ENCODE data around the gene ARMH4. TPM values are rescaled to one million over a fixed set of nuclear protein-coding genes. Genes with fewer than 3 reads are reported as not detected.

The ARMH4 gene
- total and polyA plus RNA-seq, 10 of the 15 experiments (the other 5 are each of a cell fraction or from before 2014, with no cell fraction given), result 0.50 to 0.97 (median 0.60) TPM; not detected in 7

- Histone ChIP-seq H3K9ac (ENCODE audit: control insufficient read depth, insufficient read depth, low read length) (no peak overlapping the region), H3K4me2 (ENCODE audit: control insufficient read depth, insufficient read depth) (no peak overlapping the region), H3K36me3 (ENCODE audit: control insufficient read depth in 2 of 2, insufficient read depth in 2 of 2, low read length in 1 of 2) (no peaks in the 10 kb centered on the region), H3K4me1 (ENCODE audit: control insufficient read depth, insufficient read depth, low read length) (no peaks in the 10 kb centered on the region), H3K9me3 (replicated peaks; ENCODE audit: control insufficient read depth, insufficient read depth, low read length) (no peaks in the 10 kb centered on the region), H3K27me3 (replicated peaks in 1 of 2; ENCODE audit: control insufficient read depth in 2 of 2, insufficient read depth in 2 of 2, low read length in 1 of 2) (peaks cover 0 to 1% of the 10 kb centered on the region in 2 experiments; a peak in 1 of 4 replicates), H4K20me1 (ENCODE audit: control insufficient read depth, insufficient read depth) (no peaks in the 10 kb centered on the region), H2AFZ (ENCODE audit: control insufficient read depth, low read depth, low read length) (no peak overlapping the region), H3K4me3 (no peak overlapping the region), H3K27ac (ENCODE audit: control insufficient read depth, insufficient read depth) (no peak overlapping the region), H3K79me2 (ENCODE audit: control insufficient read depth, insufficient read depth, low read length) (no peaks in the 10 kb centered on the region)
- ChIA-PET CTCF (no interaction called here), POLR2A (no interaction called here), SMC1A (ENCODE audit: uncharacterized antibody, unreplicated experiment) (no interaction called here), RAD21 (ENCODE audit: unreplicated experiment) (no interaction called here)
- no peak for ATAC-seq
- DNase-seq (ENCODE audit: low read depth, low spot score), result no peak
- in situ Hi-C loops (cut with MboI) (loop anchor here (10.0 kb wide), 1 partner anchor 581 kb away; no protein-coding TSS in a partner anchor), intact Hi-C loops (cut with micrococcal nuclease; ENCODE audit: unreplicated experiment) (no loop called here)
- FAIRE-seq, result no peak
- TF ChIP-seq SMAD1 (IDR thresholded peaks at IDR 0.05; ENCODE audit: low read depth, partially characterized antibody), result no peak
- TF ChIP-seq NR2C1 (IDR thresholded peaks at IDR 0.05), result no peak
- TF ChIP-seq SKIL (IDR thresholded peaks at IDR 0.05; ENCODE audit: low read depth, poor library complexity, severe bottlenecking), result no peak
- no peak for TF ChIP-seq ATF3 (IDR thresholded peaks at IDR 0.05; ENCODE audit: borderline replicate concordance, extremely low read depth, low read depth, low read length)
- TF ChIP-seq WRNIP1 (IDR thresholded peaks at IDR 0.05; ENCODE audit: borderline replicate concordance, low read depth, low read length), result no peak
- TF ChIP-seq CHD2 (IDR thresholded peaks at IDR 0.05; ENCODE audit: borderline replicate concordance, low read depth, low read length), result no peak
- TF ChIP-seq BACH1 (IDR thresholded peaks at IDR 0.05; ENCODE audit: borderline replicate concordance), result no peak
- TF ChIP-seq NKRF (conservative IDR thresholded peaks at IDR 0.05), result no peak
- TF ChIP-seq ZNF207 (IDR thresholded peaks at IDR 0.05; ENCODE audit: borderline replicate concordance), result no peak
- no peak for TF ChIP-seq RB1 (IDR thresholded peaks at IDR 0.05; ENCODE audit: borderline replicate concordance)
- TF ChIP-seq PAX5 (IDR thresholded peaks at IDR 0.05; ENCODE audit: borderline replicate concordance, low read depth, low read length), result no peak
- TF ChIP-seq MYC (IDR thresholded peaks at IDR 0.05; ENCODE audit: insufficient read depth, insufficient read length, insufficient replicate concordance, low read length, severe bottlenecking), result no peak
- TF ChIP-seq JUND (IDR thresholded peaks at IDR 0.05; ENCODE audit: low read depth, low read length), result no peak
- BruUV-seq (replicated peaks), result no TSS peak
Measured at GRCh38 chr14:58066115-58066514, 85.9 kb downstream of the ARMH4 start.
